PC-3 (cell line): ENCODE data around the gene BIK. TPM values are rescaled to one million over a fixed set of nuclear protein-coding genes. Genes with fewer than 3 reads are reported as not detected.

ENCODE experiments used
- ATAC-seq: fragments of 200-7000 bp; cut with Tn5 transposase; 2 replicates; pipeline ENCODE4 v1.9.1; 2020; ENCODE audit warnings: mild to moderate bottlenecking, moderate library complexity
- BruUV-seq: library from RNA; stranded (reverse); fragments of 400-500 nt; replicated peaks from 2 replicates; lab custom pipeline; 2021; lab: Mats Ljungman, UMichigan
- CTCF ChIA-PET: fragments of 300-600 bp; sonication (Branson Sonifier 250); formaldehyde crosslinking; loops from one replicate; lab custom pipeline; 2022; ENCODE audit warnings: antibody characterized with exemption; lab: Charles Lee
- POLR2A ChIA-PET: fragments of 300-600 bp; sonication (Branson Sonifier 250); formaldehyde crosslinking; loops from one replicate; lab custom pipeline; 2022; ENCODE audit warnings: antibody characterized with exemption; ENCODE audit not compliant: unreplicated experiment; lab: Charles Lee
- DNase-seq: peaks from one replicate; pipeline ENCODE4 v3.0.0-alpha.2; 2015
- H2AFZ ChIP-seq: fragments of 300-600 bp; sonication (generic); 2 replicates; pipeline ENCODE4 v1.6.0; 2016; ENCODE audit warnings: antibody characterized with exemption, low read length
- H3F3A ChIP-seq: fragments of 300-600 bp; sonication (generic); one replicate; pipeline ENCODE4 v1.6.0; 2017; ENCODE audit warnings: antibody characterized with exemption, low read length, control low read depth, mild to moderate bottlenecking; ENCODE audit not compliant: unreplicated experiment
- H3K27ac ChIP-seq: fragments of 300-600 bp; sonication (generic); 2 replicates; pipeline ENCODE4 v1.5.1; 2016; ENCODE audit warnings: mild to moderate bottlenecking, low read length
- H3K27me3 ChIP-seq: fragments of 300-600 bp; sonication (generic); 2 replicates; pipeline ENCODE4 v1.6.1; 2016; ENCODE audit warnings: low read length, mixed read lengths
- H3K36me3 ChIP-seq: fragments of 300-600 bp; sonication (generic); 2 replicates; pipeline ENCODE4 v1.6.1; 2016; ENCODE audit warnings: low read depth, mixed run types, low read length, mixed read lengths
- H3K4me1 ChIP-seq: fragments of 300-600 bp; sonication (generic); 2 replicates; pipeline ENCODE4 v1.5.1; 2016; ENCODE audit warnings: low read length; ENCODE audit not compliant: insufficient read depth
- H3K4me2 ChIP-seq: fragments of 300-600 bp; sonication (generic); 2 replicates; pipeline ENCODE4 v1.6.0; 2016; ENCODE audit warnings: low read length
- H3K4me3 ChIP-seq: fragments of 300-600 bp; sonication (generic); 2 replicates; pipeline ENCODE4 v1.5.1; 2016; ENCODE audit warnings: mild to moderate bottlenecking, low read length, mixed read lengths
- H3K79me2 ChIP-seq: fragments of 300-600 bp; sonication (generic); 2 replicates; pipeline ENCODE4 v1.6.1; 2017; ENCODE audit warnings: low read length, mixed read lengths
- H3K9ac ChIP-seq: fragments of 300-600 bp; sonication (generic); 2 replicates; pipeline ENCODE4 v1.6.0; 2016; ENCODE audit warnings: mild to moderate bottlenecking, low read length
- H3K9me2 ChIP-seq: fragments of 300-600 bp; sonication (generic); replicated peaks from 2 replicates; pipeline ENCODE4 v1.6.1; 2016; ENCODE audit warnings: mixed run types, low read length, mixed read lengths
- H3K9me3 ChIP-seq: fragments of 300-600 bp; sonication (generic); 2 replicates; pipeline ENCODE4 v1.6.1; 2016; ENCODE audit warnings: low read length, mixed read lengths
- H4K20me1 ChIP-seq: fragments of 300-600 bp; sonication (generic); 2 replicates; pipeline ENCODE4 v1.6.1; 2016; ENCODE audit warnings: low read length, mixed read lengths
- CTCF ChIP-seq: fragments of 300-600 bp; sonication (generic); conservative IDR thresholded peaks from 2 replicates; pipeline ENCODE4 v1.5.1; 2017; ENCODE audit warnings: antibody characterized with exemption, low read depth, mild to moderate bottlenecking, low read length
- EZH2 ChIP-seq: fragments of 300-600 bp; sonication (generic); IDR thresholded peaks from one replicate; pipeline ENCODE4 v1.6.1; 2017; ENCODE audit warnings: antibody characterized with exemption, mild to moderate bottlenecking, low read length; ENCODE audit not compliant: unreplicated experiment
- EZH2phosphoT487 ChIP-seq: fragments of 300-600 bp; sonication (generic); IDR thresholded peaks from 2 replicates; pipeline ENCODE4 v1.6.1; 2018; ENCODE audit warnings: mild to moderate bottlenecking, antibody characterized with exemption, low read length, borderline replicate concordance
- intact Hi-C: fragments of 100-400 bp; cut with micrococcal nuclease; formaldehyde crosslinking; loops from 2 replicates; pipeline ENCODE4 v1.9.0; 2023
- total RNA-seq: library from RNA; depleted of rRNA; stranded (reverse); fragments of >200 nt; gene quantifications from 2 replicates; pipeline ENCODE4 v1.2.3, GENCODE V29; 2014

Gene BIK
- total RNA-seq, 1 experiment from 2014 or later = 24.6 TPM

GRCh38 chr22:43157874-43158546, 47.5 kb downstream of the BIK start:
- no peak for ATAC-seq
- H3K9me3 ChIP-seq = no peaks in the 10 kb centered on the region
- intact Hi-C loops = no loop called here
- no peak overlapping the region for H2AFZ ChIP-seq
- H4K20me1 ChIP-seq = peaks cover 10% of the 10 kb centered on the region; the same call in 1 of the 2 replicates
- no peaks in the 10 kb centered on the region for H3K27me3 ChIP-seq
- no peak overlapping the region for H3K4me2 ChIP-seq
- H3F3A ChIP-seq = no peaks in the 10 kb centered on the region
- H3K36me3 ChIP-seq = no peaks in the 10 kb centered on the region; the same call in 1 of the 2 replicates
- DNase-seq = no peak
- H3K9ac ChIP-seq = no peak overlapping the region
- no TSS peak for BruUV-seq
- H3K4me1 ChIP-seq = peaks cover 9% of the 10 kb centered on the region; the same call in 1 of the 2 replicates
- CTCF ChIA-PET = no interaction called here
- no peak overlapping the region for H3K4me3 ChIP-seq
- POLR2A ChIA-PET = no interaction called here
- TF ChIP-seq CTCF (no peak), EZH2 (no peak), EZH2phosphoT487 (no peak)
- no peak overlapping the region for H3K27ac ChIP-seq
- H3K9me2 ChIP-seq = no peaks in the 10 kb centered on the region
- H3K79me2 ChIP-seq = peaks cover 50% of the 10 kb centered on the region

GRCh38 chr22:43158778-43159483, 48.4 kb downstream of the BIK start:
- Histone ChIP-seq H3K4me3 (no peak overlapping the region), H4K20me1 (peaks cover 10% of the 10 kb centered on the region; the same call in 1 of the 2 replicates), H3K27me3 (no peaks in the 10 kb centered on the region), H3F3A (no peaks in the 10 kb centered on the region), H3K4me1 (peaks cover 7% of the 10 kb centered on the region; the same call in 1 of the 2 replicates), H3K36me3 (no peaks in the 10 kb centered on the region; the same call in 1 of the 2 replicates), H2AFZ (no peak overlapping the region), H3K4me2 (no peak overlapping the region), H3K9ac (no peak overlapping the region), H3K79me2 (peaks cover 42% of the 10 kb centered on the region), H3K9me3 (no peaks in the 10 kb centered on the region), H3K9me2 (no peaks in the 10 kb centered on the region), H3K27ac (no peak overlapping the region)
- no peak for ATAC-seq
- intact Hi-C loops = no loop called here
- no peak for DNase-seq
- no peak for TF ChIP-seq EZH2phosphoT487
- no peak for TF ChIP-seq CTCF
- no peak for TF ChIP-seq EZH2
- POLR2A ChIA-PET = no interaction called here
- CTCF ChIA-PET = no interaction called here
- no TSS peak for BruUV-seq
